Ascending aorta (tissue), 2 donors: ENCODE measurements around the gene DUOX1. TPM values are rescaled to one million over a fixed set of nuclear protein-coding genes. Genes with fewer than 3 reads are reported as not detected.

Source experiments
- DNase-seq, 2 donors: peaks; one replicate each; pipeline ENCODE4 v3.0.0-alpha.2; 2019; ENCODE audit warnings: low spot score in 2 of 2
- H3K27ac ChIP-seq, 2 donors: fragments of 200-600 bp; sonication (generic); one replicate each; pipeline ENCODE4 v1.5.1; 2016 to 2017; ENCODE audit warnings: mild to moderate bottlenecking in 1 of 2
- H3K27me3 ChIP-seq: fragments of 200-600 bp; sonication (generic); one replicate; pipeline ENCODE4 v1.5.1; 2017
- H3K36me3 ChIP-seq, 2 donors: fragments of 200-600 bp; sonication (generic); one replicate each; pipeline ENCODE4 v1.5.1; 2016
- H3K4me1 ChIP-seq, 2 donors: fragments of 200-600 bp; sonication (generic); one replicate each; pipeline ENCODE4 v1.5.1; 2016 to 2017; ENCODE audit warnings: mild to moderate bottlenecking in 1 of 2
- H3K4me3 ChIP-seq, 2 donors: fragments of 200-600 bp; sonication (generic); one replicate each; pipeline ENCODE4 v1.5.1; 2016 to 2017; ENCODE audit warnings: mild to moderate bottlenecking in 1 of 2
- H3K9me3 ChIP-seq, 2 donors: fragments of 200-600 bp; sonication (generic); one replicate each; pipeline ENCODE4 v1.5.1; 2016
- CTCF ChIP-seq, 3 experiments: fragments of 200-600 bp in 2 of 3; fragments of 450-650 bp in 1 of 3; sonication (generic) in 2 of 3; IDR thresholded peaks; one replicate each; pipeline ENCODE4 v1.5.1; 2016 to 2019; ENCODE audit warnings: antibody characterized with exemption in 3 of 3, mild to moderate bottlenecking in 1 of 3, moderate library complexity in 1 of 3
- intact Hi-C: fragments of 100-400 bp; cut with DNase I; formaldehyde crosslinking; loops from one replicate; pipeline ENCODE4 v1.15.1; 2023
- total RNA-seq: library from RNA; depleted of rRNA; stranded (reverse); fragments of >200 nt; gene quantifications from one replicate; pipeline ENCODE4 v1.1.0, GENCODE V29; 2016

Gene DUOX1
- total RNA-seq, 1 donor from 2014 or later = 2.7 TPM

GRCh38 chr15:45093622-45094357 is 36.0 kb upstream of the DUOX1 start:
- intact Hi-C loops = no loop called here
- Histone ChIP-seq H3K4me1 (no peaks in the 10 kb centered on the region), H3K4me3 (no peak overlapping the region), H3K27me3 (no peaks in the 10 kb centered on the region), H3K9me3 (no peaks in the 10 kb centered on the region), H3K27ac (no peak overlapping the region), H3K36me3 (no peaks in the 10 kb centered on the region)
- TF ChIP-seq CTCF (IDR thresholded peaks at IDR 0.05) = no peak
- DNase-seq = peak in 1 of 2 donors; percentile 48

GRCh38 chr15:45094358-45094730 is 35.5 kb upstream of the DUOX1 start:
- peak in 1 of 2 donors; percentile 50 for DNase-seq

GRCh38 chr15:45095661-45096060 is 34.1 kb upstream of the DUOX1 start:
- Histone ChIP-seq H3K27me3 (no peaks in the 10 kb centered on the region), H3K36me3 (no peaks in the 10 kb centered on the region), H3K4me1 (no peaks in the 10 kb centered on the region), H3K27ac (no peak overlapping the region), H3K9me3 (no peaks in the 10 kb centered on the region), H3K4me3 (no peak overlapping the region)
- intact Hi-C loops = no loop called here
- no peak for TF ChIP-seq CTCF (IDR thresholded peaks at IDR 0.05)
- peak in 1 of 2 donors; percentile 61 for DNase-seq

More at GRCh38 chr15:45094358-45094730, 35.5 kb upstream of the DUOX1 start:
- Histone ChIP-seq H3K4me1 (no peaks in the 10 kb centered on the region), H3K27ac (no peak overlapping the region), H3K36me3 (no peaks in the 10 kb centered on the region), H3K27me3 (no peaks in the 10 kb centered on the region), H3K9me3 (no peaks in the 10 kb centered on the region), H3K4me3 (no peak overlapping the region)
- TF ChIP-seq CTCF (IDR thresholded peaks at IDR 0.05) = no peak
- intact Hi-C loops = no loop called here

- TF ChIP-seq CTCF (IDR thresholded peaks at IDR 0.05) = no peak
- no peaks in the 10 kb centered on the region for H3K4me1 ChIP-seq
- H3K4me3 ChIP-seq = no peak overlapping the region
- no peaks in the 10 kb centered on the region for H3K27me3 ChIP-seq
- H3K36me3 ChIP-seq = no peaks in the 10 kb centered on the region
- intact Hi-C loops = no loop called here
- no peak overlapping the region for H3K27ac ChIP-seq
- no peaks in the 10 kb centered on the region for H3K9me3 ChIP-seq
- peak in 1 of 2 donors; percentile 25 for DNase-seq
Observed at GRCh38 chr15:45097466-45097865, 32.3 kb upstream of the DUOX1 start.

GRCh38 chr15:45099549-45100165 is 30.1 kb upstream of the DUOX1 start:
- Histone ChIP-seq H3K36me3 (no peaks in the 10 kb centered on the region), H3K27me3 (no peaks in the 10 kb centered on the region), H3K9me3 (no peaks in the 10 kb centered on the region), H3K4me1 (no peaks in the 10 kb centered on the region), H3K27ac (no peak overlapping the region), H3K4me3 (no peak overlapping the region)
- TF ChIP-seq CTCF (IDR thresholded peaks at IDR 0.05) = no peak
- intact Hi-C loops = no loop called here
- peak in 1 of 2 donors; percentile 39 for DNase-seq
